Measurements from ENCODE around the gene DYRK1A.

DNA sequence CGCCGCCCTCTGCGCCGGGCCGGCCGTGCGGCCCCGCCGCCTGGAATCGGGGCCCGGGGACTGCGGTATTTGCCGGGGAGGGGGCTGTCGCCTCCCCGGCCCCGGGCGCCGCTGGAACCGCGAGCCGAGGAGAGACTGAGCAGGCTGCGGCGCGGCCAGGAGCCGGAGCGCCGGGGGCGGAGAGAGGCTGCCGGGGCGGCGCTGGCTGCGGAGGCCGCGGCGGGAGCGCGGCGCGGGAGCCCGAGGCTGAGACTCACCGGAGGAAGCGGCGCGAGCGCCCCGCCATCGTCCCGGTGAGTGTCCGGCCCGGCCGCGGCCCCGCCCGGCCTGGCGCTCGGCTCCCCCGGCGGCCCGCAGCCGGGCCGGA is 746 bp downstream of the DYRK1A start:
- no peak for TF ChIP-seq POLR2A (IDR thresholded peaks at IDR 0.05; ENCODE audit: low read length)
- no peak for TF ChIP-seq GATA1 (IDR thresholded peaks at IDR 0.05; ENCODE audit: low read depth, low read length)

All from erythroblast (primary cell).